Measurements from ENCODE around the gene EIF5AL1. TPM values are rescaled to one million over a fixed set of nuclear protein-coding genes. Genes with fewer than 3 reads are reported as not detected.

The EIF5AL1 gene
- total and polyA plus RNA-seq, 2 experiments from 2014 or later: 2.0 to 20.4 TPM

GRCh38 chr10:79472951-79473350, 39.4 kb upstream of the EIF5AL1 start:
- ATAC-seq (no peak), DNase-seq (ENCODE audit: low spot score) (no peak)
- Histone ChIP-seq H3K27me3 (ENCODE audit: insufficient read depth) (no peaks in the 10 kb centered on the region), H3K9me2 (ENCODE audit: insufficient read depth) (no peaks in the 10 kb centered on the region), H3K36me3 (ENCODE audit: insufficient read depth) (no peaks in the 10 kb centered on the region), H3K79me2 (replicated peaks; ENCODE audit: insufficient read depth) (no peaks in the 10 kb centered on the region), H3K4me2 (no peak overlapping the region), H2AFZ (no peak overlapping the region), H4K20me1 (replicated peaks; ENCODE audit: insufficient read depth) (no peaks in the 10 kb centered on the region), H3K4me3 (no peak overlapping the region), H3F3A (replicated peaks; ENCODE audit: low read depth) (no peaks in the 10 kb centered on the region), H3K27ac (ENCODE audit: low read depth) (no peak overlapping the region), H3K4me1 (ENCODE audit: insufficient read depth) (no peaks in the 10 kb centered on the region)
- no peaks in the 10 kb centered on the region for H3K9me3 Mint-ChIP-seq
- no peaks in the 10 kb centered on the region for H3K36me3 Mint-ChIP-seq (ENCODE audit: low read depth)
- no peaks in the 10 kb centered on the region; the same call in 2 of the 3 replicates for H3K4me1 Mint-ChIP-seq
- peaks cover 4% of the 10 kb centered on the region for H3K27me3 Mint-ChIP-seq (ENCODE audit: insufficient read depth, low read depth, poor library complexity)
- no peak overlapping the region for H3K27ac Mint-ChIP-seq
- H3K4me3 Mint-ChIP-seq: no peak overlapping the region
- TF ChIP-seq EZH2 (IDR thresholded peaks at IDR 0.05; ENCODE audit: low read depth, unreplicated experiment): no peak
- no peak for TF ChIP-seq ETS1 (IDR thresholded peaks at IDR 0.05)
- TF ChIP-seq ZNF331 (CRISPR knock-in tag; IDR thresholded peaks at IDR 0.05; ENCODE audit: low read depth): no peak
- no peak for TF ChIP-seq NANOG (IDR thresholded peaks at IDR 0.05; ENCODE audit: borderline replicate concordance)
- no peak for TF ChIP-seq REST (IDR thresholded peaks at IDR 0.05; ENCODE audit: unreplicated experiment)
- no peak for TF ChIP-seq POLR2AphosphoS5 (IDR thresholded peaks at IDR 0.05; ENCODE audit: low read depth)
- no peak for TF ChIP-seq STAT1 (IDR thresholded peaks at IDR 0.05; ENCODE audit: unreplicated experiment)
- TF ChIP-seq ZNF114 (CRISPR knock-in tag; IDR thresholded peaks at IDR 0.05): no peak

GRCh38 chr10:79473496-79474095, 38.7 kb upstream of the EIF5AL1 start:
- H3K4me3 ChIP-seq: no peak overlapping the region
- TF ChIP-seq EZH2 (IDR thresholded peaks at IDR 0.05; ENCODE audit: low read depth, unreplicated experiment) (no peak), ZNF331 (CRISPR knock-in tag; IDR thresholded peaks at IDR 0.05; ENCODE audit: low read depth) (no peak), CREB1 (CRISPR knock-in tag; IDR thresholded peaks at IDR 0.05; ENCODE audit: low read depth) (no peak), ETS1 (IDR thresholded peaks at IDR 0.05) (no peak), NANOG (IDR thresholded peaks at IDR 0.05; ENCODE audit: borderline replicate concordance) (no peak), ZNF114 (CRISPR knock-in tag; IDR thresholded peaks at IDR 0.05) (no peak)
- H3K4me1 ChIP-seq (ENCODE audit: insufficient read depth): no peaks in the 10 kb centered on the region
- no peaks in the 10 kb centered on the region for H3K79me2 ChIP-seq (replicated peaks; ENCODE audit: insufficient read depth)
- H3K36me3 ChIP-seq (ENCODE audit: insufficient read depth): no peaks in the 10 kb centered on the region
- no peak overlapping the region for H3K4me2 ChIP-seq
- Mint-ChIP-seq H3K27me3 (ENCODE audit: insufficient read depth, low read depth, poor library complexity) (peaks cover 1% of the 10 kb centered on the region), H3K4me3 (no peak overlapping the region), H3K4me1 (no peaks in the 10 kb centered on the region; the same call in 2 of the 3 replicates), H3K36me3 (ENCODE audit: low read depth) (no peaks in the 10 kb centered on the region), H3K9me3 (no peaks in the 10 kb centered on the region), H3K27ac (no peak overlapping the region)
- H4K20me1 ChIP-seq (replicated peaks; ENCODE audit: insufficient read depth): no peaks in the 10 kb centered on the region
- no peaks in the 10 kb centered on the region for H3F3A ChIP-seq (replicated peaks; ENCODE audit: low read depth)
- no peaks in the 10 kb centered on the region for H3K9me2 ChIP-seq (ENCODE audit: insufficient read depth)
- no peak overlapping the region for H3K27ac ChIP-seq (ENCODE audit: low read depth)
- no peaks in the 10 kb centered on the region for H3K27me3 ChIP-seq (ENCODE audit: insufficient read depth)
- no peak for ATAC-seq
- no peak overlapping the region for H2AFZ ChIP-seq
- no peak for DNase-seq (ENCODE audit: low spot score)
